Loucy (cell line): ENCODE data around the gene ARHGAP26.

Experiments used
- H2AFZ ChIP-seq: fragments of 200-600 bp; sonication (generic); 2 replicates; pipeline ENCODE4 v1.6.0; 2016; ENCODE audit warnings: antibody characterized with exemption, mild to moderate bottlenecking, low read length, moderate library complexity
- H3F3A ChIP-seq: fragments of 200-600 bp; 2 replicates; pipeline ENCODE4 v1.6.0; 2016; ENCODE audit warnings: antibody characterized with exemption, low read depth, mild to moderate bottlenecking
- H3K27me3 ChIP-seq: fragments of 200-600 bp; sonication (generic); 2 replicates; pipeline ENCODE4 v1.6.1; 2014; ENCODE audit warnings: low read length, mild to moderate bottlenecking; ENCODE audit not compliant: insufficient read depth, poor library complexity, severe bottlenecking
- H3K36me3 ChIP-seq: fragments of 200-600 bp; sonication (generic); 2 replicates; pipeline ENCODE4 v1.6.1; 2016; ENCODE audit warnings: low read length; ENCODE audit not compliant: insufficient read depth
- H3K4me1 ChIP-seq: fragments of 200-600 bp; sonication (generic); 2 replicates; pipeline ENCODE4 v1.5.1; 2014; ENCODE audit warnings: low read length, mild to moderate bottlenecking; ENCODE audit not compliant: insufficient read depth, poor library complexity, severe bottlenecking
- H3K4me2 ChIP-seq: fragments of 200-600 bp; sonication (generic); 2 replicates; pipeline ENCODE4 v1.6.0; 2014; ENCODE audit warnings: antibody characterized with exemption, low read length, low read depth, mild to moderate bottlenecking; ENCODE audit not compliant: poor library complexity, severe bottlenecking
- H3K4me3 ChIP-seq: fragments of 200-600 bp; sonication (generic); 2 replicates; pipeline ENCODE4 v1.5.1; 2014; ENCODE audit warnings: low read length, mild to moderate bottlenecking, mixed read lengths; ENCODE audit not compliant: poor library complexity, severe bottlenecking
- H3K79me2 ChIP-seq: fragments of 200-600 bp; sonication (generic); 2 replicates; pipeline ENCODE4 v1.6.1; 2014; ENCODE audit warnings: low read length; ENCODE audit not compliant: insufficient read depth
- H3K9ac ChIP-seq: fragments of 200-600 bp; sonication (generic); 2 replicates; pipeline ENCODE4 v1.6.0; 2014; ENCODE audit warnings: mild to moderate bottlenecking, low read depth, low read length, moderate library complexity; ENCODE audit not compliant: poor library complexity, severe bottlenecking
- H3K9me2 ChIP-seq: fragments of 200-600 bp; sonication (generic); replicated peaks from 2 replicates; pipeline ENCODE4 v1.6.1; 2016; ENCODE audit warnings: low read depth, low read length, mixed read lengths
- H3K9me3 ChIP-seq: fragments of 200-600 bp; sonication (generic); 2 replicates; pipeline ENCODE4 v1.6.1; 2014; ENCODE audit warnings: mild to moderate bottlenecking, antibody characterized with exemption, low read length, low read depth; ENCODE audit not compliant: insufficient read depth
- H4K20me1 ChIP-seq: fragments of 200-600 bp; sonication (generic); 2 replicates; pipeline ENCODE4 v1.6.0; 2014; ENCODE audit warnings: antibody characterized with exemption, low read length, mild to moderate bottlenecking; ENCODE audit not compliant: insufficient read depth, poor library complexity, severe bottlenecking
- EZH2phosphoT487 ChIP-seq: fragments of 200-600 bp; IDR thresholded peaks from 2 replicates; pipeline ENCODE4 v1.6.1; 2018; ENCODE audit warnings: antibody characterized with exemption, mild to moderate bottlenecking, moderate library complexity, borderline replicate concordance
- TF ChIP-seq, protein P1 (sequence below): fragments of 200-600 bp; sonication (generic); conservative IDR thresholded peaks from 2 replicates; pipeline ENCODE4 v1.5.1; 2014; ENCODE audit warnings: mild to moderate bottlenecking, antibody characterized with exemption, low read length

Gene ARHGAP26

DNA sequence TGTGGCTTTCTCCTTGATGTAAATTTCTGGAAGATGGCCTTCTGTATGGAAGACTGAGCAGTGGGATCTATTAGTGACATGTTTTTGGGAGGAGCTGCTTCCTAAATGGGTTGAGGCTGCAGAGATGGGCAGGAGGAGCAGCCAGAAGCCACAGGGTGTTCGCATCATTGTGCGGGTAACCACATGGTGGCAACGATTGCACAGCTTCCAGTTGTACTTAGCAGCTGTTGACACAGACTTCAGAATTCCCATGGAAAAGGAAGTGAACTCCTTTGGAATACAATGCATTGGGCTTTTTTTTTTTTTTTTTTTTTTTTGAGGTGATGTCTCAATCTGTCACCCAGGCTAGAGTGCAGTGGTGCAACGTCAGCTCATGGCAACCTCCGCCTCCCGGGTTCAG, 336.0 kb downstream of the ARHGAP26 start:
- Histone ChIP-seq H3K79me2 (no peaks in the 10 kb centered on the region), H3K4me1 (no peaks in the 10 kb centered on the region), H3F3A (no peaks in the 10 kb centered on the region), H3K9me3 (no peaks in the 10 kb centered on the region), H3K9me2 (no peaks in the 10 kb centered on the region), H3K9ac (no peak overlapping the region), H4K20me1 (no peaks in the 10 kb centered on the region), H3K4me3 (no peak overlapping the region), H3K36me3 (no peaks in the 10 kb centered on the region), H3K4me2 (no peak overlapping the region), H3K27me3 (no peaks in the 10 kb centered on the region), H2AFZ (no peak overlapping the region)
- TF ChIP-seq, protein P1, sequence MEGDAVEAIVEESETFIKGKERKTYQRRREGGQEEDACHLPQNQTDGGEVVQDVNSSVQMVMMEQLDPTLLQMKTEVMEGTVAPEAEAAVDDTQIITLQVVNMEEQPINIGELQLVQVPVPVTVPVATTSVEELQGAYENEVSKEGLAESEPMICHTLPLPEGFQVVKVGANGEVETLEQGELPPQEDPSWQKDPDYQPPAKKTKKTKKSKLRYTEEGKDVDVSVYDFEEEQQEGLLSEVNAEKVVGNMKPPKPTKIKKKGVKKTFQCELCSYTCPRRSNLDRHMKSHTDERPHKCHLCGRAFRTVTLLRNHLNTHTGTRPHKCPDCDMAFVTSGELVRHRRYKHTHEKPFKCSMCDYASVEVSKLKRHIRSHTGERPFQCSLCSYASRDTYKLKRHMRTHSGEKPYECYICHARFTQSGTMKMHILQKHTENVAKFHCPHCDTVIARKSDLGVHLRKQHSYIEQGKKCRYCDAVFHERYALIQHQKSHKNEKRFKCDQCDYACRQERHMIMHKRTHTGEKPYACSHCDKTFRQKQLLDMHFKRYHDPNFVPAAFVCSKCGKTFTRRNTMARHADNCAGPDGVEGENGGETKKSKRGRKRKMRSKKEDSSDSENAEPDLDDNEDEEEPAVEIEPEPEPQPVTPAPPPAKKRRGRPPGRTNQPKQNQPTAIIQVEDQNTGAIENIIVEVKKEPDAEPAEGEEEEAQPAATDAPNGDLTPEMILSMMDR: peak; percentile 35
- TF ChIP-seq EZH2phosphoT487: no peak

DNA sequence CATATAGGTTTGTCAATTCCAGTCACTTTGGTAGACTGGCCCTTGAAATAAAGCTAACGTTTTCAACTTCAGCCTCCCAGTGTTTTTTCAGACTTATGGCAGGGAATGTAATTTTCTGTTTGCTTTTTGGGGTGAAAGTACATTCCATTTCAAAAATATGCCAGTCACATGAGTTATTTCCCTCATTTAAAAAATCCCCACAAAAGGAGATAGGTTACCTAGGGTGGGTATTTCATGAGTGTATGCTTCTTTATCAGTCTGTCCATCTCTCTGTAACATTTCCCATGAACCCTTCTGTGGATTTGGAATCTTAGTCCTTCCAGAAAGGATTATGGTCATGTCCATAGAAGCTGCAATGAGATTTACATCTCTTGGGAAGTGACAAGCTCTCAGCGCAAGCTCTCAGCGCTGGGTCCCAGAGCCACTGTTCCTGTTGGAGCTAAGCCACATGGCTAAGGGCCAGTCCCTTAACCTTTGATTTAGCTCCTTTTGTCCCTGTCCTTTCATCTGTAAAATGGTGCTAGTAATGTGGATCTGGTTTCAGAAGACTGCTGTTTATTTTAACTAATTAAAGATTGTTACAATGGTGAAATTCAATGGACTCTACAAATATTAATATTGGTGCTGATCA, 338.4 kb downstream of the ARHGAP26 start:
- Histone ChIP-seq H4K20me1 (no peaks in the 10 kb centered on the region), H3K4me3 (no peak overlapping the region), H3K27me3 (no peaks in the 10 kb centered on the region), H3K79me2 (no peaks in the 10 kb centered on the region), H3K4me2 (no peak overlapping the region), H3F3A (no peaks in the 10 kb centered on the region), H3K9me2 (no peaks in the 10 kb centered on the region), H3K9ac (no peak overlapping the region), H3K9me3 (no peaks in the 10 kb centered on the region), H2AFZ (no peak overlapping the region), H3K4me1 (no peaks in the 10 kb centered on the region), H3K36me3 (no peaks in the 10 kb centered on the region)
- TF ChIP-seq, protein P1: no peak
- TF ChIP-seq EZH2phosphoT487: no peak

DNA sequence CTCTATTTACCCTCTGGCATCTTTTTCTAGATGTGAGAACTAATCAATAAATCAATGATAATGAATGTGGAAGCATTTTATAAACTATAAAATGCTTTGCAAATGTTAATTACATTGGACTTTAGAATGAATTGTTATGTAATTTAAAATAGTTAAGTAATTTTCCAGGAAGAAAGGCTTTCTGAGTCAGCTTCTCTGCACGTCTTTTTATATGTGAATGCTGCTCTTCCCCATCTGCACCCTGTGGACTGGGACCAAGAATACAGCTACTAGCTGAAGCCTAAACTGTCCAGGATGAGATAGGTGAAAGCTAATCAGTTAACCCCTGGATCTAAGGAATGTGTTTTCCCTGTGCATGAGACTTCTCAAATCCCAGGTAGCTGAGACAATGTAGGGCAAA, 340.4 kb downstream of the ARHGAP26 start:
- no peak overlapping the region for H3K4me2 ChIP-seq
- no peaks in the 10 kb centered on the region for H3K27me3 ChIP-seq
- no peaks in the 10 kb centered on the region for H3F3A ChIP-seq
- H3K4me3 ChIP-seq: no peak overlapping the region
- no peak for TF ChIP-seq EZH2phosphoT487
- TF ChIP-seq, protein P1: no peak
- no peaks in the 10 kb centered on the region for H3K79me2 ChIP-seq
- no peaks in the 10 kb centered on the region for H3K4me1 ChIP-seq
- no peak overlapping the region for H2AFZ ChIP-seq
- H3K9me3 ChIP-seq: no peaks in the 10 kb centered on the region
- no peaks in the 10 kb centered on the region for H3K36me3 ChIP-seq
- no peaks in the 10 kb centered on the region for H4K20me1 ChIP-seq
- H3K9ac ChIP-seq: no peak overlapping the region
- no peaks in the 10 kb centered on the region for H3K9me2 ChIP-seq
